CD4-positive, alpha-beta T cell treated with Interleukin-4 for 4 hours (primary cell): ENCODE measurements around the gene H3-3A.
A peak's percentile ranks its signal among the peaks of the same experiment; 100 is the strongest.

ENCODE experiments used
- DNase-seq: peaks from one replicate; pipeline ENCODE4 v3.0.0-alpha.2; 2020

H3-3A gene

GRCh38 chr1:226062558-226063223, at the start of gene H3-3A:
Gene H3-3A (plus strand): TSS chr1:226062716. CDS start chr1:226064352, 1,636 bp downstream.
- DNase-seq, result peak; percentile 97

DNA sequence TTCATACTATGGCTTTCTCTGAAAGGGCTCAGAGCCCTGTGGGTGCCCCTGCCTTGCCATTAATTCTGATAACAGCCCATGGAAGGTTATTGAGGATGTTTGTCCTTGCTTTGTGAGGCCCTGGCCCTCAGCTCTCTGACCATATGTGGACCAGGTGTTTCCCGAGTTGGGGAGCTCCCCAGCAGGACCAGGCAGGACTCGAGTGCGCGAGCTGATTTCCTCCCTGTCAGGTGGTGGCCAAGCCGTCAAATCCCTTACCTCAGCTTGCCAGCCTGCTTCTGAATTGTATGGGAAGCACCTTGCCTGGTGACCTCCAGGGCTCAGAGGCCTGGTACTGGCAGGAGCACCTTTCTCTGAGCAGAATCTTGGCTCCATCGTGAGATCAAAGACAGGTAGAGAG, 45.4 kb upstream of the H3-3A start:
- DNase-seq, result no peak

DNA sequence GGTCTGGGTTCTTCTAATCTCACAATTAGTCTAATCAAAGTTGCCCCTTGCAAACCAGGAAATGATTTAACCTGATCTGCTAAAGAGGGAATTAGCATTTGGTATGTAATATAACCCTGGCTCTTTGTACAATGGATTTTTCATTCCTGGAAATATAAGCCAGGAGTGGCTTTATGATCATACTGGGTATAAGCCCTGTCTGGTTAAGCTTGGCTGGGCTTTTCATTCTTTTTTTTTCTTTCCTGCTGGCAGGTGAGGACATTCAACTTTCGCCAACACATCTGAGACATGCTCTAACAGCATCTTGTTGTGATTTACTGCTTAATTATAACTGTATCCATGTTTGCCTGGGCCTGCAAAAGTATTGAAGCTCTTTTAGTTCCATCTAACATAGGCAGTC, 42.9 kb upstream of the H3-3A start:
- DNase-seq, result no peak

DNA sequence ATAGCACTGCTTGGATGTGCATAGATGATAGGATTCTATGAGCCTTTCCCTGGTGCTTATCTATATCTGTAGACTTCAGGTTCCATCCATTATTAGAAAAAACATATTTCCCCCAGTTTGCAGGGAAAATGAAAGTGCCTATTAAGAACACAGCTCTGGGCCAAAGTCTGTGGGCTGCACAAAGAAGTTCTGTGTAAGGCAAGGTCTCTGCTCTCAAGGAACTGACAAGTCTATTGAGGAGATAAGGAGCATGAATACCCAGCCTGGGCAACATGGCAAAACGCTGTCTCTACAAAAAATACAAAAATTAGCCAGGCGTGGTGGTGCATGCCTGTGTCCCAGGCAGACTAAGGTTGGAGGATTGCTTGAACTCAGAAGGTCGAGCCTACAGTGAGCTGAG, 41.1 kb upstream of the H3-3A start:
- no peak for DNase-seq

- DNase-seq, result no peak
Observed at GRCh38 chr1:226021801-226022200, 40.7 kb upstream of the H3-3A start.

DNA sequence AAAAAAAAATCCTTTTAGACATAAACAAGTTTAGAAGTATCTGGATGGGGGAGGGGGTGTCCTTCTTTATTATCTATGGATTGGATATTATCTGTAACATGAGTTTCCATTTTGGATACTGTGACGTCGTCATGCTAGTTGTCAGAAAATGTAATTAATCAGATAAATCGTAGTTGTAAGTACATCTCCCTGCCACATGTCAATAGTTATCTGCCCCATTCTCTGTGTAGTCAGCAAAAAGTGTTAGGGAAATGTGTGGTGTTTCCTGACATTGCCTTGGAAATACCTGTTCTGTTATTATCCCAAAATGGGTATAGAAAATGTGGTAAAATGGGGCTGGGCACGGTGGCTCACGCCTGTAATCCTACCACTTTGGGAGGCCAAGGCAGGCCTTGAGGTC, 38.8 kb upstream of the H3-3A start:
- DNase-seq, result no peak

GRCh38 chr1:226026833-226027232, 35.7 kb upstream of the H3-3A start:
- no peak for DNase-seq

DNA sequence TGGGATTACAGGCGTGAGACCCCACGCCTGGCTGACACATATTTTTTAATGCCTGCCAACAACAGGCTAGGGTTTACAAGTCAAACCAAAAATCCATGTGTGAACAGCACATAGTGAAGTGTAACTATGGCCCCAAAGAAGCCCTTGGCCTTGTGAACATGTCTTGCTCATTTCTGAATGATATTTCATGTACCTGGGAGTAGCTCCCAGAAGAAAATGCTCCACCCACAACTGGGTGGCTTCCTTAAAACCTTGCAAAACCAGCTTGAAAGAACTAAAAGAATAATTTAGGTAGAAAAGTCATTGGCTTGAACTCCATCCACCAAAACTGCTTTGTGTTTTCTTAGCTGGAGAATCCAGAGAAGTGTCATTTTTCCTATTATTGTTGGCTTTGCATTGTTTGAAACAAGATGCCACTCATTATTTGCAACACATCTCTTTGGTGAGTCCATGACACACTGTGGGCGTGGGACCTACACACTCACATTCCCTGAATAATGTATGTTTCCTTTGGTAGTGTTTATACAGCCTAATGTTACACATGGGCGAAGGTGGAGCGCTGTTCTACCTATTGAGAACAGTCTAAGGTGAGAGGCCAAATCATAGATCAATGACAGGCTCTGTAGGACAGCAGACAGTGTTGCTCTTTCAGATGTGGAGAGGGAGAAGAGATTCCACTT, 34.8 kb upstream of the H3-3A start:
- no peak for DNase-seq

GRCh38 chr1:226029093-226029496, 33.4 kb upstream of the H3-3A start:
- DNase-seq, result no peak

- DNase-seq, result no peak
Observed at GRCh38 chr1:226029568-226030225, 32.8 kb upstream of the H3-3A start.

DNA sequence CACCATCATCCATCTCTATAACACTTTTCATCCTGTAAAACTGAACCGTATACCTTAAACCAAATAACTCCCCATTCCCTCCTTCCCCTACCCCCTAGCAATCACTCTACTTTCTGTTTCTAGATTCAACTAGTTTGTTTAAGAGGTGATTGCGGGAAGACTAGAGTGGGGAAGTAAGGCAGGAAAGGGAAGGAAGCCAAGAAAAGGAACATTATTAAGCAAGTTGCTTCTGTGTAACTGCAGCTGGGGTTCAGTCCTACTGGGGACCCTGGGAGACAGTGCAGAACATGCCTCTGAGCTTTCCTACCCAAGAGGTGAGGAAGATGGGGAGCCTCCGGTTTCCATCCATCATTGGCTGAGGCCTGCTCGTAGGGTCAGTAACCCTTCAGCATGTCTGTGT, 28.9 kb upstream of the H3-3A start:
- no peak for DNase-seq

GRCh38 chr1:226033991-226034390, 28.5 kb upstream of the H3-3A start:
- DNase-seq, result no peak

- peak; percentile 21 for DNase-seq
Observed at GRCh38 chr1:226034482-226034881, 28.0 kb upstream of the H3-3A start.

GRCh38 chr1:226035915-226036314, 26.6 kb upstream of the H3-3A start:
- DNase-seq, result no peak

DNA sequence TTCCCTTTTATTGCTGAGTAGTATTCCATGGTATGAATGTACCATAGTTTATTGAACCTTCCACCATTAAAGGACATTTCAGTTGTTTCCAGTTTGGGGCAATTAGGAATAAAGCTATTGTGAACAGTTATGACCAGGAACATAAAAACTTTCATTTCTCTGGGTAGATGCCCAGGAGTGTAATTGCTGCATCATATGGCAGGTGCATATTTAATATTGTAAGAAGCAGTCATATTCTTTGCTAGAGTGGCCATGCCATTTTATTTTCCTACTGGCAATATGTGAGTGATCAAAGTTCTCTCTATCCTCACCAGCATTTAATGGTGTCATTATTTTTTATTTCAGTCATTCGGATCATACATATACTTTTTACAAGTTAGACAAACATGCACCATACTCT, 23.9 kb upstream of the H3-3A start:
- DNase-seq, result no peak

GRCh38 chr1:226041419-226041818, 21.1 kb upstream of the H3-3A start:
- no peak for DNase-seq

- DNase-seq, result no peak
Observed at GRCh38 chr1:226044514-226045101, 17.9 kb upstream of the H3-3A start.

- DNase-seq, result no peak
Observed at GRCh38 chr1:226046240-226046639, 16.3 kb upstream of the H3-3A start.

GRCh38 chr1:226047495-226047894, 15.0 kb upstream of the H3-3A start:
- no peak for DNase-seq

DNA sequence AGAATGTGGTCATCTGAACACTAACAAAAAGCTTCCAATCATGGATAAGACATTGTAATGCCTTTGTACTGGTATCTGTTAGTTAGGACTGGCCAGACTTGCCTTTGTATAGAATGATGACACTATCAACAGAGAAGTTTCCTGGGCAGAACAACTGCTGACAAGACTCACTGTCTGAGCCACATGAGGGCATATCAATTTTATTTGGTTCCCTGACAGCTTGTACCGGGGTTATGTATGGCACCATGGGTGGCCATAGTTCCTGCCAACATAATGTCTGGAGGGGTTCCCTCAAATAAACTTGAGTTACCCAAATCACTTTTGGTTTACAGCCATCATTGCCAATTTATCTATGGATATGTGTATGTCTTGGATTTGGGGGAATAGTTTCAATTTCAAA, 13.6 kb upstream of the H3-3A start:
- DNase-seq, result no peak

DNA sequence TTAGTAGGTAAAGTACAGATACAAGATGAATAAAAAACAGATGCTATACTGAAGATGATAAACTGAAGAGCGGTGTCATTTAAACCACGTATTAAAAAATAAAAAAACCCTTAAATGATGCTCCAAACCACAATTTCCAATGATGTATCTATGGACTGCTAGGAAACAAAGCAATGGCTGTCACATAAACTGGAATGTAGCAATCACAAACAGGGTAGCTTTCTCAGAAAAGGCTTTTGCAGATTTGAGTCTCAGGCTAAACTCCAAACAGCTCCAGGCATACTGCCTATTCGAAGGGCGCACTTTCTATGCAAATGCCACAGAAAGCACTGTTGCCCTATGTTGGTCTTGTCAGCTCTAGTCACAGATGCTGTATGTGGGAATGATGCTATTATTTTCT, 12.4 kb upstream of the H3-3A start:
- no peak for DNase-seq

- DNase-seq, result no peak
Observed at GRCh38 chr1:226051365-226051764, 11.2 kb upstream of the H3-3A start.

- no peak for DNase-seq
Observed at GRCh38 chr1:226052061-226052460, 10.5 kb upstream of the H3-3A start.
